PC-3 (cell line): Measurements from ENCODE around the gene PICALM. TPM values are rescaled to one million over a fixed set of nuclear protein-coding genes. Genes with fewer than 3 reads are reported as not detected.

Source experiments
- ATAC-seq: fragments of 200-7000 bp; cut with Tn5 transposase; 2 replicates; pipeline ENCODE4 v1.9.1; 2020; ENCODE audit warnings: mild to moderate bottlenecking, moderate library complexity
- BruUV-seq: library from RNA; stranded (reverse); fragments of 400-500 nt; replicated peaks from 2 replicates; lab custom pipeline; 2021; lab: Mats Ljungman, UMichigan
- CTCF ChIA-PET: fragments of 300-600 bp; sonication (Branson Sonifier 250); formaldehyde crosslinking; loops from one replicate; lab custom pipeline; 2022; ENCODE audit warnings: antibody characterized with exemption; lab: Charles Lee
- POLR2A ChIA-PET: fragments of 300-600 bp; sonication (Branson Sonifier 250); formaldehyde crosslinking; loops from one replicate; lab custom pipeline; 2022; ENCODE audit warnings: antibody characterized with exemption; ENCODE audit not compliant: unreplicated experiment; lab: Charles Lee
- DNase-seq: peaks from one replicate; pipeline ENCODE4 v3.0.0-alpha.2; 2015
- H2AFZ ChIP-seq: fragments of 300-600 bp; sonication (generic); 2 replicates; pipeline ENCODE4 v1.6.0; 2016; ENCODE audit warnings: antibody characterized with exemption, low read length
- H3F3A ChIP-seq: fragments of 300-600 bp; sonication (generic); one replicate; pipeline ENCODE4 v1.6.0; 2017; ENCODE audit warnings: antibody characterized with exemption, low read length, control low read depth, mild to moderate bottlenecking; ENCODE audit not compliant: unreplicated experiment
- H3K27ac ChIP-seq: fragments of 300-600 bp; sonication (generic); 2 replicates; pipeline ENCODE4 v1.5.1; 2016; ENCODE audit warnings: mild to moderate bottlenecking, low read length
- H3K27me3 ChIP-seq: fragments of 300-600 bp; sonication (generic); 2 replicates; pipeline ENCODE4 v1.6.1; 2016; ENCODE audit warnings: low read length, mixed read lengths
- H3K36me3 ChIP-seq: fragments of 300-600 bp; sonication (generic); 2 replicates; pipeline ENCODE4 v1.6.1; 2016; ENCODE audit warnings: low read depth, mixed run types, low read length, mixed read lengths
- H3K4me1 ChIP-seq: fragments of 300-600 bp; sonication (generic); 2 replicates; pipeline ENCODE4 v1.5.1; 2016; ENCODE audit warnings: low read length; ENCODE audit not compliant: insufficient read depth
- H3K4me2 ChIP-seq: fragments of 300-600 bp; sonication (generic); 2 replicates; pipeline ENCODE4 v1.6.0; 2016; ENCODE audit warnings: low read length
- H3K4me3 ChIP-seq: fragments of 300-600 bp; sonication (generic); 2 replicates; pipeline ENCODE4 v1.5.1; 2016; ENCODE audit warnings: mild to moderate bottlenecking, low read length, mixed read lengths
- H3K79me2 ChIP-seq: fragments of 300-600 bp; sonication (generic); 2 replicates; pipeline ENCODE4 v1.6.1; 2017; ENCODE audit warnings: low read length, mixed read lengths
- H3K9ac ChIP-seq: fragments of 300-600 bp; sonication (generic); 2 replicates; pipeline ENCODE4 v1.6.0; 2016; ENCODE audit warnings: mild to moderate bottlenecking, low read length
- H3K9me2 ChIP-seq: fragments of 300-600 bp; sonication (generic); replicated peaks from 2 replicates; pipeline ENCODE4 v1.6.1; 2016; ENCODE audit warnings: mixed run types, low read length, mixed read lengths
- H3K9me3 ChIP-seq: fragments of 300-600 bp; sonication (generic); 2 replicates; pipeline ENCODE4 v1.6.1; 2016; ENCODE audit warnings: low read length, mixed read lengths
- H4K20me1 ChIP-seq: fragments of 300-600 bp; sonication (generic); 2 replicates; pipeline ENCODE4 v1.6.1; 2016; ENCODE audit warnings: low read length, mixed read lengths
- EZH2 ChIP-seq: fragments of 300-600 bp; sonication (generic); IDR thresholded peaks from one replicate; pipeline ENCODE4 v1.6.1; 2017; ENCODE audit warnings: antibody characterized with exemption, mild to moderate bottlenecking, low read length; ENCODE audit not compliant: unreplicated experiment
- EZH2phosphoT487 ChIP-seq: fragments of 300-600 bp; sonication (generic); IDR thresholded peaks from 2 replicates; pipeline ENCODE4 v1.6.1; 2018; ENCODE audit warnings: mild to moderate bottlenecking, antibody characterized with exemption, low read length, borderline replicate concordance
- intact Hi-C: fragments of 100-400 bp; cut with micrococcal nuclease; formaldehyde crosslinking; loops from 2 replicates; pipeline ENCODE4 v1.9.0; 2023
- total RNA-seq: library from RNA; depleted of rRNA; stranded (reverse); fragments of >200 nt; gene quantifications from 2 replicates; pipeline ENCODE4 v1.2.3, GENCODE V29; 2014; rRNA removed
- TF ChIP-seq, protein P1 (sequence below): fragments of 300-600 bp; sonication (generic); conservative IDR thresholded peaks from 2 replicates; pipeline ENCODE4 v1.5.1; 2017; ENCODE audit warnings: antibody characterized with exemption, low read depth, mild to moderate bottlenecking, low read length

Gene PICALM
- total RNA-seq, 1 experiment from 2014 or later = 59.3 TPM

DNA sequence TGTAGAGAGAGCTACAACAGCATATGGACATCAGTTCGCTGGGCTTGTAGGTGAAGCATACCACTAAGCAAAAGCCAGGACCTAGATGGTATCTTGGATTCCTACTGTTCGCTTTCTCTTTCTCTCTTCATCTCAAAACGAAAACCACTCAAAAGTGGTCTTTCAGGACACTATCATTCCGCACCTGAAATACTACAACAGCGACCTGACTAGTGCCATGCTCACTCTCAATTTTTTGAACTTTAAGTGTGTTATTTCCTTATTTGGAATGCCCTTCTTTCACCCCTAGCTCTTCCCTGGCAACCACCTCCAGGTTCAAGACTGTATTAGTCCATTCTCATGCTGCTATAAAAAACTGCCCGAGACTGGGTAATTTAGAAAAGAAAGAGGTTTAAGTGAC lies 154.5 kb downstream of the PICALM start:
- TF ChIP-seq, protein P1, sequence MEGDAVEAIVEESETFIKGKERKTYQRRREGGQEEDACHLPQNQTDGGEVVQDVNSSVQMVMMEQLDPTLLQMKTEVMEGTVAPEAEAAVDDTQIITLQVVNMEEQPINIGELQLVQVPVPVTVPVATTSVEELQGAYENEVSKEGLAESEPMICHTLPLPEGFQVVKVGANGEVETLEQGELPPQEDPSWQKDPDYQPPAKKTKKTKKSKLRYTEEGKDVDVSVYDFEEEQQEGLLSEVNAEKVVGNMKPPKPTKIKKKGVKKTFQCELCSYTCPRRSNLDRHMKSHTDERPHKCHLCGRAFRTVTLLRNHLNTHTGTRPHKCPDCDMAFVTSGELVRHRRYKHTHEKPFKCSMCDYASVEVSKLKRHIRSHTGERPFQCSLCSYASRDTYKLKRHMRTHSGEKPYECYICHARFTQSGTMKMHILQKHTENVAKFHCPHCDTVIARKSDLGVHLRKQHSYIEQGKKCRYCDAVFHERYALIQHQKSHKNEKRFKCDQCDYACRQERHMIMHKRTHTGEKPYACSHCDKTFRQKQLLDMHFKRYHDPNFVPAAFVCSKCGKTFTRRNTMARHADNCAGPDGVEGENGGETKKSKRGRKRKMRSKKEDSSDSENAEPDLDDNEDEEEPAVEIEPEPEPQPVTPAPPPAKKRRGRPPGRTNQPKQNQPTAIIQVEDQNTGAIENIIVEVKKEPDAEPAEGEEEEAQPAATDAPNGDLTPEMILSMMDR = no peak
- TF ChIP-seq EZH2 = no peak
- no peak for TF ChIP-seq EZH2phosphoT487
- BruUV-seq = no TSS peak
- Histone ChIP-seq H2AFZ (no peak overlapping the region), H3K9me3 (no peaks in the 10 kb centered on the region), H3K79me2 (no peaks in the 10 kb centered on the region), H3K36me3 (no peaks in the 10 kb centered on the region), H3K4me3 (no peak overlapping the region), H3K27ac (no peak overlapping the region), H3K9ac (no peak overlapping the region), H3K27me3 (no peaks in the 10 kb centered on the region), H4K20me1 (no peaks in the 10 kb centered on the region), H3K4me2 (no peak overlapping the region), H3K4me1 (no peaks in the 10 kb centered on the region), H3K9me2 (0 out of 2 replicates have a peak, but pooled peaks cover 7% of the 10 kb centered on the region), H3F3A (no peaks in the 10 kb centered on the region)
- CTCF ChIA-PET = no interaction called here
- DNase-seq = no peak
- intact Hi-C loops = no loop called here
- POLR2A ChIA-PET = no interaction called here
- ATAC-seq = no peak

DNA sequence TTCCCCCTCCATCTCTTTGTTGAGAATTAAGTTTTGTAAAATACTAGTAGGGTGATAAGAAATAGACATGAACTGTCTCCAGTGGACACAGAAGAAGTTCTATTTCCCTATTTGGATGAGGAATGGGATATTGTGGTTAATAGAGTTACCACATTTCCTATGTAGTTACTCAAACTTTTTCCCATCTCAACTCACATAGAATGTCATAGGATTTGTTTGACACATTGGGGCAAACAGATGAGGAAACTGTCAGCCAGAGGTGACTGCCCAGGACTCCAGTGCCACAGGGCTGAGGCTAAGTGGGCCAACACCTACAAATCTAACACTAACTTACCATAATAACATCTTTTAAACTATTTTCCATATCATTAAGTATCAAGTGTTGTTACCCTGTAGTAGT lies 155.4 kb downstream of the PICALM start:
- H4K20me1 ChIP-seq = no peaks in the 10 kb centered on the region
- H3K79me2 ChIP-seq = no peaks in the 10 kb centered on the region
- H3K4me3 ChIP-seq = no peak overlapping the region
- ChIA-PET POLR2A (no interaction called here), CTCF (no interaction called here)
- no peak overlapping the region for H3K4me2 ChIP-seq
- no peaks in the 10 kb centered on the region for H3F3A ChIP-seq
- TF ChIP-seq, protein P1 = no peak
- TF ChIP-seq EZH2 (no peak), EZH2phosphoT487 (no peak)
- no peaks in the 10 kb centered on the region for H3K4me1 ChIP-seq
- 0 out of 2 replicates have a peak, but pooled peaks cover 7% of the 10 kb centered on the region for H3K9me2 ChIP-seq
- H2AFZ ChIP-seq = no peak overlapping the region
- H3K36me3 ChIP-seq = no peaks in the 10 kb centered on the region
- no peaks in the 10 kb centered on the region for H3K9me3 ChIP-seq
- BruUV-seq = no TSS peak
- no peak overlapping the region for H3K27ac ChIP-seq
- DNase-seq (no peak), ATAC-seq (no peak)
- no peak overlapping the region for H3K9ac ChIP-seq
- intact Hi-C loops = no loop called here
- H3K27me3 ChIP-seq = no peaks in the 10 kb centered on the region

DNA sequence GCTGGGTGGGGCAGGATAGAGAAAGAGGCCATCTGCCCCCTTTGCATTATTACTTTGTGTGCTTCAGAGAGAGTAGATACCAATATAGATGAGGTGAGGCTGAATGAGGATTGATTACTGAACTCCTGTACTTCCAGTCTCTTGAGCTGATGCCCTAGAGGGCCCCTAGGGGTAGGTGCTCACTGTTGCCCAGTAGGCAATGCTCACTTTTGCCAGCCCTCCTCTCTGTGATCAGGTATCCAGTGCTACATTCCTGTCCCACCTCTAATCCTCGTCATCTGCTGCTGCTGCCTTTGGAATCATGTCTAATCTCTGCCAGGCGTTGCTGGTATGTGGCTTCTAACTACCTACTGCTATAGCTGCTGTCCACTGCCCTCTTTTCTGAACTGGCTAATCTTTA lies 156.5 kb downstream of the PICALM start:
- ChIA-PET CTCF (no interaction called here), POLR2A (no interaction called here)
- H3F3A ChIP-seq = no peaks in the 10 kb centered on the region
- no peaks in the 10 kb centered on the region for H3K9me3 ChIP-seq
- H3K9me2 ChIP-seq = 0 out of 2 replicates have a peak, but pooled peaks cover 7% of the 10 kb centered on the region
- DNase-seq (no peak), ATAC-seq (no peak; the same call in 1 of the 2 replicates)
- intact Hi-C loops = no loop called here
- H3K79me2 ChIP-seq = no peaks in the 10 kb centered on the region
- no peak overlapping the region for H3K27ac ChIP-seq
- H3K36me3 ChIP-seq = no peaks in the 10 kb centered on the region
- no peaks in the 10 kb centered on the region for H4K20me1 ChIP-seq
- no peak for TF ChIP-seq EZH2
- TF ChIP-seq, protein P1 = no peak
- no peak for TF ChIP-seq EZH2phosphoT487
- H3K27me3 ChIP-seq = no peaks in the 10 kb centered on the region
- H3K9ac ChIP-seq = no peak overlapping the region
- H3K4me2 ChIP-seq = no peak overlapping the region
- no peak overlapping the region for H3K4me3 ChIP-seq
- no peak overlapping the region for H2AFZ ChIP-seq
- no TSS peak for BruUV-seq
- H3K4me1 ChIP-seq = no peaks in the 10 kb centered on the region

Other genes with a start within 250 kb of the PICALM start
- gene CCDC83, start 213.7 kb downstream of the PICALM start, total RNA-seq = 0.22 TPM in 1 of 2 replicates, not detected in the other
- 17.6 and 19.4 TPM in 2 replicates for gene EED, start 175.7 kb upstream of the PICALM start, total RNA-seq
- gene HIKESHI, start 233.2 kb upstream of the PICALM start, total RNA-seq = 13.1 and 16.0 TPM in 2 replicates